Endothelial cell of umbilical vein (primary cell): Measurements from ENCODE around the gene GPSM1. TPM values are rescaled to one million over a fixed set of nuclear protein-coding genes. Genes with fewer than 3 reads are reported as not detected.

Source experiments
- BruUV-seq: library from RNA; stranded (reverse); fragments of 400-500 nt; replicated peaks from 2 replicates; lab custom pipeline; 2021; lab: Mats Ljungman, UMichigan
- CTCF ChIA-PET: fragments of 300-600, 350-600 bp; sonication (Branson Sonifier 250); formaldehyde crosslinking; loops from one replicate; lab custom pipeline; 2021; ENCODE audit warnings: antibody characterized with exemption, inconsistent platforms; lab: Charles Lee
- POLR2A ChIA-PET: fragments of 300-600, 350-600 bp; sonication (Branson Sonifier 250); formaldehyde crosslinking; loops from one replicate; lab custom pipeline; 2021; ENCODE audit warnings: antibody characterized with exemption, inconsistent platforms; lab: Charles Lee
- DNase-seq: peaks from one replicate; pipeline ENCODE4 v3.0.0-alpha.2; 2011; ENCODE audit warnings: low read depth, low spot score
- FAIRE-seq: peaks from 2 replicates; lab custom pipeline; 2011; peaks lifted over from hg19 to GRCh38; lab: Jason Lieb, UNC
- H2AFZ ChIP-seq: 2 replicates; pipeline ENCODE4 v1.6.0; 2012; ENCODE audit warnings: low read depth, low read length, control low read depth, inconsistent platforms
- H3K27ac ChIP-seq: 2 replicates; pipeline ENCODE4 v1.5.1; 2011; ENCODE audit warnings: low read depth, mild to moderate bottlenecking, control low read depth, low read length, moderate library complexity; ENCODE audit not compliant: insufficient read depth
- H3K27me3 ChIP-seq, 2 experiments: 2 replicates each; pipeline versions ENCODE4 v1.6.0 to v1.6.1; 2011; ENCODE audit warnings: low read length in 2 of 2, mixed read lengths in 1 of 2; ENCODE audit not compliant: control insufficient read depth in 2 of 2, insufficient read depth in 2 of 2
- H3K36me3 ChIP-seq, 2 experiments: 2 replicates in 1 of 2; 3 replicates in 1 of 2; pipeline ENCODE4 v1.5.1; 2011; ENCODE audit warnings: low read length in 2 of 2, mild to moderate bottlenecking in 1 of 2, moderate library complexity in 1 of 2; ENCODE audit not compliant: control insufficient read depth in 2 of 2, insufficient read depth in 2 of 2; ENCODE audit errors: extremely low read depth in 1 of 2
- H3K4me1 ChIP-seq: 3 replicates; pipeline ENCODE4 v1.5.1; 2011; ENCODE audit warnings: mild to moderate bottlenecking, low read length; ENCODE audit not compliant: control insufficient read depth, insufficient read depth; ENCODE audit errors: extremely low read depth
- H3K4me2 ChIP-seq: 2 replicates; pipeline ENCODE4 v1.6.1; 2011; ENCODE audit warnings: low read length, control low read depth, mixed read lengths; ENCODE audit not compliant: insufficient read depth
- H3K4me3 ChIP-seq, 3 experiments: fragments of 200-600 bp in 1 of 3; sonication (generic), shearing (Covaris generic) in 1 of 3; replicated peaks in 1 of 3; 2 replicates each; pipeline ENCODE4 v1.5.1; 2011 to 2016; ENCODE audit warnings: control low read depth in 3 of 3, low read length in 3 of 3, mild to moderate bottlenecking in 2 of 3, inconsistent platforms in 1 of 3, low read depth in 1 of 3, moderate library complexity in 1 of 3; ENCODE audit not compliant: insufficient read depth in 1 of 3
- H3K79me2 ChIP-seq: 2 replicates; pipeline ENCODE4 v1.6.0; 2012; ENCODE audit warnings: low read length, inconsistent platforms; ENCODE audit not compliant: control insufficient read depth, insufficient read depth
- H3K9ac ChIP-seq: replicated peaks from 2 replicates; pipeline ENCODE3; 2011; ENCODE audit warnings: low read length, control low read depth; ENCODE audit not compliant: insufficient read depth; ENCODE audit errors: extremely low read depth
- H3K9me1 ChIP-seq: replicated peaks from 3 replicates; pipeline ENCODE4 v1.6.0; 2011; ENCODE audit warnings: mild to moderate bottlenecking, low read length; ENCODE audit not compliant: control insufficient read depth, insufficient read depth; ENCODE audit errors: extremely low read depth
- H3K9me3 ChIP-seq: replicated peaks from 2 replicates; pipeline ENCODE4 v1.5.1; 2012; ENCODE audit warnings: low read length, inconsistent platforms; ENCODE audit not compliant: control insufficient read depth, insufficient read depth
- H4K20me1 ChIP-seq: replicated peaks from 2 replicates; pipeline ENCODE3; 2011; ENCODE audit warnings: mild to moderate bottlenecking, low read length; ENCODE audit not compliant: control insufficient read depth, insufficient read depth; ENCODE audit errors: extremely low read depth
- EZH2 ChIP-seq: IDR thresholded peaks from 2 replicates; pipeline ENCODE4 v1.6.1; 2012; ENCODE audit warnings: borderline replicate concordance, low read depth, mild to moderate bottlenecking, moderate library complexity, low read length, inconsistent platforms; ENCODE audit not compliant: severe bottlenecking
- FOS ChIP-seq: IDR thresholded peaks from 2 replicates; pipeline ENCODE4 v1.6.1; 2011; ENCODE audit warnings: mild to moderate bottlenecking, low read length, moderate library complexity, borderline replicate concordance; ENCODE audit not compliant: insufficient read depth
- GATA2 ChIP-seq: IDR thresholded peaks from 2 replicates; pipeline ENCODE4 v1.7.0; 2011; ENCODE audit warnings: low read depth, mild to moderate bottlenecking, moderate library complexity, mixed read lengths, low read length; ENCODE audit not compliant: insufficient read length, insufficient read depth
- JUN ChIP-seq: IDR thresholded peaks from 2 replicates; pipeline ENCODE4 v1.6.1; 2011; ENCODE audit warnings: borderline replicate concordance, low read depth; ENCODE audit not compliant: insufficient read length, insufficient read depth
- MYC ChIP-seq: IDR thresholded peaks from one replicate; pipeline ENCODE4 v1.6.1; 2011; ENCODE audit warnings: mild to moderate bottlenecking, low read depth, low read length
- POLR2A ChIP-seq: IDR thresholded peaks from 2 replicates; pipeline ENCODE4 v1.6.1; 2012; ENCODE audit warnings: low read depth, mild to moderate bottlenecking, control low read depth, low read length
- POLR2AphosphoS5 ChIP-seq: IDR thresholded peaks from 2 replicates; pipeline ENCODE4 v1.6.1; 2012; ENCODE audit warnings: low read depth, mild to moderate bottlenecking, control low read depth, low read length, moderate library complexity; ENCODE audit not compliant: insufficient read depth
- dilution Hi-C: fragments of 300-500 bp; cut with MboI; formaldehyde crosslinking; loops from one replicate; pipeline ENCODE4 v1.15.0; 2019; ENCODE audit warnings: low sequenced_read_pairs; ENCODE audit not compliant: extremely low pct_ligation_motif_present
- intact Hi-C: fragments of 100-400 bp; cut with micrococcal nuclease; formaldehyde crosslinking; loops from one replicate; pipeline ENCODE4 v1.10.0; 2022
- polyA plus RNA-seq, 4 experiments: library from polyadenylated mRNA; depleted of rRNA in 3 of 4; stranded (reverse) in 3 of 4; unstranded in 1 of 4; fragments of >200 nt; gene quantifications; 2 replicates each; pipeline versions ENCODE4 v1.2.1 to v1.2.3, GENCODE V29; 2011 to 2012; ENCODE audit warnings: missing spikeins in 1 of 4
- total RNA-seq: library from RNA; stranded (reverse); gene quantifications from 2 replicates; pipeline ENCODE4 v1.2.3, GENCODE V29; 2021
- TF ChIP-seq, protein P1 (sequence below), 2 donors: IDR thresholded peaks; 1 replicate in 1 of 2; 2 replicates in 1 of 2; pipeline ENCODE4 v1.5.1; 2011; ENCODE audit warnings: low read length in 2 of 2, mild to moderate bottlenecking in 2 of 2, moderate library complexity in 2 of 2, control low read depth in 1 of 2, inconsistent platforms in 1 of 2, low read depth in 1 of 2; ENCODE audit not compliant: insufficient read depth in 1 of 2; ENCODE audit errors: extremely low read depth in 1 of 2
- TF ChIP-seq, protein P2 (sequence below): IDR thresholded peaks from 2 replicates; pipeline ENCODE4 v1.6.1; 2011; ENCODE audit not compliant: insufficient read depth, insufficient read length

Gene GPSM1
- total and polyA plus RNA-seq, 2 donors (not counting 3 experiments of a cell fraction or from before 2014, with no cell fraction given), result 34.6 to 47.1 TPM

DNA sequence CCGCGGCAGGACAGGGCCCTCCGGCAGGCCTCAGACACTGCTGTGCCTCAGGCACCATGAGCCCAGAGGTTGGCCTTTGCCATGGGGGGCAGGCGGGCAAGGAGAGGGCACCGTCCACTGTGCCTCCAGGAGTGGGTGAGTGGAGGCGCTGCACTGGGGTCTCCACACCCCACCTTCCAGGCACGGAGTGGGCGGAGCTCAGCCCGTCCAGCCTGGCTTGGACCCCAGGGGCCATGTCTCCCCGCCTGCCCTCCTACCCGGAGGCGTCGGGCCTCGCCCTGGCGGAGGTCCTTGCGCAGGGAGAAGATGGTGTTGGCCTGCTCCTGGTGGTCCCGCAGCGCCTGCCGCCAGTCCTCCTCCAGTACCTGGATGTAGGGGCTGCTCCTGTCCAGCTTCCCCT is 42.7 kb downstream of the GPSM1 start:
- DNase-seq (no peak), FAIRE-seq (no peak)
- POLR2A ChIA-PET, result no interaction called here
- CTCF ChIA-PET, result interaction anchor here (0.8 kb wide), 1 partner anchor 57 kb away, joined by 4 read pairs; no protein-coding TSS in a partner anchor
- BruUV-seq, result no TSS peak
- H3K4me1 ChIP-seq, result no peaks in the 10 kb centered on the region
- no peaks in the 10 kb centered on the region for H3K9me1 ChIP-seq
- H3K27ac ChIP-seq, result no peak overlapping the region
- H4K20me1 ChIP-seq, result no peaks in the 10 kb centered on the region
- H3K9me3 ChIP-seq, result no peaks in the 10 kb centered on the region
- TF ChIP-seq JUN (no peak), MYC (no peak), POLR2AphosphoS5 (no peak), POLR2A (no peak), GATA2 (no peak), EZH2 (no peak), FOS (no peak)
- TF ChIP-seq, protein P1, sequence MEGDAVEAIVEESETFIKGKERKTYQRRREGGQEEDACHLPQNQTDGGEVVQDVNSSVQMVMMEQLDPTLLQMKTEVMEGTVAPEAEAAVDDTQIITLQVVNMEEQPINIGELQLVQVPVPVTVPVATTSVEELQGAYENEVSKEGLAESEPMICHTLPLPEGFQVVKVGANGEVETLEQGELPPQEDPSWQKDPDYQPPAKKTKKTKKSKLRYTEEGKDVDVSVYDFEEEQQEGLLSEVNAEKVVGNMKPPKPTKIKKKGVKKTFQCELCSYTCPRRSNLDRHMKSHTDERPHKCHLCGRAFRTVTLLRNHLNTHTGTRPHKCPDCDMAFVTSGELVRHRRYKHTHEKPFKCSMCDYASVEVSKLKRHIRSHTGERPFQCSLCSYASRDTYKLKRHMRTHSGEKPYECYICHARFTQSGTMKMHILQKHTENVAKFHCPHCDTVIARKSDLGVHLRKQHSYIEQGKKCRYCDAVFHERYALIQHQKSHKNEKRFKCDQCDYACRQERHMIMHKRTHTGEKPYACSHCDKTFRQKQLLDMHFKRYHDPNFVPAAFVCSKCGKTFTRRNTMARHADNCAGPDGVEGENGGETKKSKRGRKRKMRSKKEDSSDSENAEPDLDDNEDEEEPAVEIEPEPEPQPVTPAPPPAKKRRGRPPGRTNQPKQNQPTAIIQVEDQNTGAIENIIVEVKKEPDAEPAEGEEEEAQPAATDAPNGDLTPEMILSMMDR (IDR thresholded peaks at IDR 0.05; ENCODE audit: extremely low read depth in 1 of 2, insufficient read depth in 1 of 2, low read depth in 1 of 2, low read length in 2 of 2), result no peak
- TF ChIP-seq, protein P2, sequence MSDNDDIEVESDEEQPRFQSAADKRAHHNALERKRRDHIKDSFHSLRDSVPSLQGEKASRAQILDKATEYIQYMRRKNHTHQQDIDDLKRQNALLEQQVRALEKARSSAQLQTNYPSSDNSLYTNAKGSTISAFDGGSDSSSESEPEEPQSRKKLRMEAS, result no peak
- intact Hi-C loops, result no loop called here
- no peak overlapping the region for H3K4me2 ChIP-seq
- no peaks in the 10 kb centered on the region for H3K36me3 ChIP-seq
- dilution Hi-C loops, result no loop called here
- no peaks in the 10 kb centered on the region for H3K79me2 ChIP-seq
- no peak overlapping the region for H3K4me3 ChIP-seq
- no peak overlapping the region for H2AFZ ChIP-seq
- no peaks in the 10 kb centered on the region for H3K27me3 ChIP-seq
- H3K9ac ChIP-seq, result no peak overlapping the region
